GDM1 (cell line): ENCODE results near the gene YIF1A.
"Not testable (repeated sequence)": the region's sequence is repeated elsewhere in the genome, so short reads cannot be mapped to it uniquely, and the experiment has no call there.

Experiments used
- DNase-seq: peaks from one replicate; lab custom pipeline; 2025; lab: John Stamatoyannopoulos, UW

Gene YIF1A

GRCh38 chr11:66326261-66327111 lies 37.5 kb upstream of the YIF1A start:
- no peak for DNase-seq

GRCh38 chr11:66325263-66325671 lies 36.3 kb upstream of the YIF1A start:
- DNase-seq, result no peak

GRCh38 chr11:66324664-66325063 lies 35.7 kb upstream of the YIF1A start:
- DNase-seq, result no peak

GRCh38 chr11:66323684-66324083 lies 34.7 kb upstream of the YIF1A start:
- DNase-seq, result no peak

- DNase-seq, result no peak
These were observed 33.9 kb upstream of the YIF1A start for GRCh38 chr11:66322732-66323427.

- no peak for DNase-seq
These were observed 32.7 kb upstream of the YIF1A start for GRCh38 chr11:66321606-66322005.

- DNase-seq, result not testable (repeated sequence)
These were observed 31.8 kb upstream of the YIF1A start for GRCh38 chr11:66320748-66321147.

GRCh38 chr11:66320289-66320688 lies 31.3 kb upstream of the YIF1A start:
- DNase-seq, result not testable (repeated sequence)

GRCh38 chr11:66318600-66318970 lies 29.6 kb upstream of the YIF1A start:
- DNase-seq, result no peak

GRCh38 chr11:66317723-66318599 lies 29.0 kb upstream of the YIF1A start:
- no peak for DNase-seq

- no peak for DNase-seq
These were observed 28.4 kb upstream of the YIF1A start for GRCh38 chr11:66317322-66317722.

GRCh38 chr11:66316849-66317251 lies 27.9 kb upstream of the YIF1A start, which contains the start of gene CD248:
TSS of gene CD248 (minus strand) at chr11:66317044. CDS start at chr11:66317027, 17 bp downstream.
- no peak for DNase-seq

GRCh38 chr11:66315921-66316811 lies 27.2 kb upstream of the YIF1A start:
- DNase-seq, result no peak

GRCh38 chr11:66315498-66315885 lies 26.5 kb upstream of the YIF1A start:
- no peak for DNase-seq

- no peak for DNase-seq
These were observed 25.9 kb upstream of the YIF1A start for GRCh38 chr11:66314561-66315497.

GRCh38 chr11:66314186-66314501 lies 25.2 kb upstream of the YIF1A start:
- no peak for DNase-seq

- no peak for DNase-seq
These were observed 24.6 kb upstream of the YIF1A start for GRCh38 chr11:66313321-66314185.

GRCh38 chr11:66312549-66313320 lies 23.8 kb upstream of the YIF1A start:
- peak; percentile 93 for DNase-seq
